AG08395 (cell line): ENCODE measurements around the gene ZSCAN21.
A peak's percentile ranks its signal among the peaks of the same experiment; 100 is the strongest.

Experiments used
- DNase-seq: peaks from one replicate; pipeline ENCODE4 v3.0.0; 2012; ENCODE audit warnings: mixed read lengths, low spot score

Gene ZSCAN21

DNA sequence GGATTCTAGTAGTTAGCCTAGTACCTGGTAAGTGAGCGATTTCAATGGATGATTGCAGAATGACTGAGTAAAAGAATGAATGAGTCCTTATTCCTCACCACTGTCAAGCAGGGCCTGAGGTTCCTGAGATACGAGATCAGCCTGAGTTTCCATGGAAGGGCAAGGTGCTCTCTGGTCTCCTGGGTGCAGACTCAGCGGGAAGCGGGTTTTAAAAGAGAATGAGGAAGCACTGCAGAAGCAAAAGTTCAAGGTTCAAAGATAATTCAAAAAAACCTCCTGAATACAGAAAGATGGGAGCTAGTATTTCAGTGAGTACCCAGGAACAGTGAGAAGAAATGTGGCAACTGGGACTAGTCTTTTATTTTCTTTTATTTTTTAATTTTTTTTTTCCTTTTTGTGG lies 27.6 kb downstream of the ZSCAN21 start:
- DNase-seq, result no peak

DNA sequence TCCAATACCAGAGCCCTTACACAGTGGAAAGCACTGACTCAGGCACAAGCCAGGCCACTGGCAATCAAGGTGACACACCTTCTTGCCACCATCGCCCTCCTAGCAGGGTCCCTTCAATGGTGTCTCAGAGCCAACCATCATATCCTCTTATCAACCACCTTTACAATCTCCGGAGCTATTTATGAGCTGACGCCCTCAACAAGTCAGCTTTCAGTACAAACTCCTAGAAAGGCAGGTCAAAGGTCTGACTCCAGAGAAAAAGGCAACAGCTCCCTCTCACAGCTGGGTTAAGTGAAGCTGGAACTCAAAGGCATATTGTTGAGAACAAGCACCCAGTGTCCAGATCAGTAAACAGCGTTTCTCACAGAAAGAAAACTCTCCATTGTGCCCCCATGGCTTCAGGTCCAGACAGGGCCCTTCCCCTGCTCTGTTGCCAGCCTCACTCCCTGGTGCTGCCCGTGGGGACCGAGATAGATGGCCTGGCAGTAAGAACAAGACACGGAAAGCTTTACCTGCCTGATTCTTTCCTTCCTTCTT lies 29.5 kb downstream of the ZSCAN21 start:
- no peak for DNase-seq

DNA sequence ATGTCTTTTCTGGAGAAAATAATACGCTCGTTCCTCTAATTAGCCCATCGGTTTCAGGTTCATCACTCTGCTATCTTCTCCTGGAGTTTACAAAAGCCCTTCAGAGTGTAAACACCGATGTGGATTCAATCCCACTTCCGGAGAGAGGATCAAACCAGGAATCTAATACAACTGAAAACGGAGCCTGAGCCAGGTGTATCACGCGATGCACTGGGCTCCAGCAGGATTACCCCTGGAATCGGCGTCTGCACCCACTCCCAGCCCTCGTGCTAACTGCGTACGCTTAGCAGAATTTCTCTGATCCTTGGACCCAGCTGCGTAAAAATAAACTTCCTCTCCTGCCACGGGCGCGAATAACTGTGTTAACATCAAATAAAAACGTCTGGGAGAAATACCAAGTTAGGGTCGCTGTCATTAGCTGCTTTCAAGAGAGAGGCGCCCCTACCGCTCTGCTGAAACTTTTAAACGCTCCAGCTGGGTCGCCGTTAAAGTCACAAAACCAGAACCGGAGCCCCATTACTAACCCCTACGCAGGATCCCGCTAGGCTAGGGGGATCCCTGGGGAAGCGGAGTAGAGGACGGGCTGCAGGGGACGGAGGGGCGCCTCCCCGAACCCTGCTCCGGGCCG lies 31.4 kb downstream of the ZSCAN21 start:
- no peak for DNase-seq

DNA sequence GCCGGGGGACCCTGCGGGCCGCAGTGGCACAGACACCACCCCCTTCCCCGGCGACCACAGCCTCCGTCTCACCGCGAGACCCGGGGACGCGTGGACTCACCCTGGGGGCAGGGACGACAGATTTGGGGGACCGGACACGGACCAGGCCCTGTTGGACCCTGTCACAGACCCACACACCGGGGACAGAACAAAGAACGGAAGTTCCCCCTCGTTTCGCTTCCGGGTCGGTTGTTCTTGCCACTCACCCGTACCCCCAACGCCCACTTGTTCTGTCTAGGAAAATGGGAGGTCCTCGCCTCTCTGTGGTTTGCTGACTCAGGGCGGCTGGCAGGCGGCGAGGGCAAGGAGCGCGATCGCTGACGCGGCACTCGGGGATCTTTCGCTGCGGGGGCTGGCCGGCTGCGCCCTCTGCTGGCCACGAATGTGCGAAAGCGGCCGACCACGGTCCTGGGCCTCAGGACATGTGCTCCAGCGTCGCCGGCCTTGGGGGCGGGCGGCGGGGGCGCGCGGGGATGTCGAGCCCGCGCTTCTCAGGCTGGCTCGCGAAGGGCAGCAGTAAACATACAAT lies 32.0 kb downstream of the ZSCAN21 start, which contains the start of gene ZNF3:
Gene ZNF3, minus strand, starts transcription at position 189 of the 568 bp plus-strand sequence. CDS start 4,366 bp downstream, outside the sequence.
- peak; percentile 97 for DNase-seq

DNA sequence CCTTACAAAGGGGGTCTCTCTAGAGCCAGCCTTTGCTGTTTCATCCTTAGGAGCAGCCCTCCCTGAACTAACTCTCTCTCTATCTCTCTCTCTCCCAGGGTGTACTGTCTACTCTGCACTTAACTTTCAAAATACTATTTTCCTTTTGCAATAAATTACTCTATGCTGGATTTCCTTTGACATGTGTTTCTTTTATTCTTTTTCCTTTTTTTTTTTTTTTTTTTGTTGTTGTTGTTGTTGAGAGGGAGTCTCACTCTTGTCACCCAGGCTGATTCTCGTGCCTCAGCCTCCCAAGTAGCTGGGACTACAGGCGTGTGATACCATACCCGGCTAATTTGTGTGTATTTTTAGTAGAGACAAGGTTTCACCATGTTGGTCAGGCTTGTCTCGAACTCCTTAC lies 33.4 kb downstream of the ZSCAN21 start:
- no peak for DNase-seq

DNA sequence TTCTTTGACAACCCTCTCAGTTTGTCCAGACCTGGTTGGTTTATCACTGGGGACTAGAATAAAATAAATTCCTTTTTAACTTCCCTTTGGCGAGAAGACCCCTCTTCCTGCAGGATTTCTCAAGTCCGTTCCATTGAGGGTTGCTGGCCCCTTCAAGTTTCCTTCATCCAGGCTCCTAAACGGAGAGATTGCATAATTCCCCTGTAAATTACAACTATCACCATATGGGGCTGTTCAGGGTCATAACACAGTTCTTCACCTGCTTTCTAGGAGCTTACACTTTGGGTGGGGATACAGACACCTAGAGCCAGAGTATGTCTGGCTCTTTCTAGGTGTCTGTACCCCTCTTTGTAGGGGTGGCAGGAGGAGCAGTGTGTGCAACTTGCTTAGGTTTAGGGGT lies 35.9 kb downstream of the ZSCAN21 start:
- DNase-seq, result no peak

DNA sequence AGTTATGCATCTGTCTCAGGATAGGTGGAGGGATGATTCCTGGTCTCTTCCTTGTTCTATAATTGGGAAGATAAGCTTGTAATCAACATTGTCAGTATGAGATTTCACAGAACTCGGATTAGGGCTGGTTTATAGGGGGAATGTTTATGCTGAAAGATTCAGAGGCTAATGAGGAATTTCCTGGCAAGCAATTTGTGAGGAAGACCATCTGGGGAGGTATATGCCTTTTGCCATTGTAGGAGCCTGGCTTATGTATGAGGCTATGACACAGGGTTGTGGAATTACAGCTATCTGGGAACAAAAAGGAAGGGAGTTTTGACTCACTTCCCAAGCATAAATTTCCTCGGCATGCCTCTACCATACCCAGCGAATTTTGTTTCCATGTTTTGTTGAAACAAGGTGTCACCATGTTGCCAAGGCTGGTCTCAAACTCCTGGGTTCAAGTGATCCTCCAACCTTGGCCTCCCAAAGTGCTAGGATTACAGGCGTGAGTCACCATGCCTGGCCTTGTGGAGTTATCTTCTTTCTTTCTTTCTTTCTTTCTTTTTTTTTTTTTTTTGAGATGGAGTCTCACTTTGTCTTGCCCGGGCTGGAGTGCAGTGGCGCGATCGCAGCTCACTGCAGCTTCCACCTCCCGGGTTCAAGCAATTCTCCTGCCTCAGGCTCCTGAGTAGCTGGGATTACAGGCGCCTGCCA lies 37.6 kb downstream of the ZSCAN21 start:
- DNase-seq, result peak; percentile 88

DNA sequence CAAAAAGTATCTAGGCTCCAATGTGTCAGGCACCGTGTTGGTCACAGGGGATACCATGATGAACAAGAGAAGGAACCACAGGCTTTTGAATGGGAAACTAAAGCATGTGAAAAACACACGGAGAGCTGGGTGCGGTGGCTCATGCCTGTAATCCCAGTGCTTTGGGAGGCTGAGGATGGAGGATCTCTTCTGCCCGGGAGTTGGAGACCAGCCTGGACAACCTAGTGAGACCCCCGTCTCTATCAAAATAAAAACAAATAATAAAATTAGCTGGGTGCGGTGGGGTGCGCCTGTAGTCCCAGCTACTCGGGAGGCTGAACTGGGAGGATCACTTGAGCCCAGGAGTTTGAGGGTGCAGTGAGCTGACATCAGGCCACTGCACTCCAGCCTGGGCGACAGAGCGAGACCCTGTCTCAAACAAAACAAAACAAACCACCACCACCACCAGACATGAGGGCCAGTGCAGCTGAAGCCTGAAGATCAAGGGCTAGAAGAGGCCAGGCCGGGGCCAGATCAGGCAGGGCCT lies 38.6 kb downstream of the ZSCAN21 start:
- no peak for DNase-seq

DNA sequence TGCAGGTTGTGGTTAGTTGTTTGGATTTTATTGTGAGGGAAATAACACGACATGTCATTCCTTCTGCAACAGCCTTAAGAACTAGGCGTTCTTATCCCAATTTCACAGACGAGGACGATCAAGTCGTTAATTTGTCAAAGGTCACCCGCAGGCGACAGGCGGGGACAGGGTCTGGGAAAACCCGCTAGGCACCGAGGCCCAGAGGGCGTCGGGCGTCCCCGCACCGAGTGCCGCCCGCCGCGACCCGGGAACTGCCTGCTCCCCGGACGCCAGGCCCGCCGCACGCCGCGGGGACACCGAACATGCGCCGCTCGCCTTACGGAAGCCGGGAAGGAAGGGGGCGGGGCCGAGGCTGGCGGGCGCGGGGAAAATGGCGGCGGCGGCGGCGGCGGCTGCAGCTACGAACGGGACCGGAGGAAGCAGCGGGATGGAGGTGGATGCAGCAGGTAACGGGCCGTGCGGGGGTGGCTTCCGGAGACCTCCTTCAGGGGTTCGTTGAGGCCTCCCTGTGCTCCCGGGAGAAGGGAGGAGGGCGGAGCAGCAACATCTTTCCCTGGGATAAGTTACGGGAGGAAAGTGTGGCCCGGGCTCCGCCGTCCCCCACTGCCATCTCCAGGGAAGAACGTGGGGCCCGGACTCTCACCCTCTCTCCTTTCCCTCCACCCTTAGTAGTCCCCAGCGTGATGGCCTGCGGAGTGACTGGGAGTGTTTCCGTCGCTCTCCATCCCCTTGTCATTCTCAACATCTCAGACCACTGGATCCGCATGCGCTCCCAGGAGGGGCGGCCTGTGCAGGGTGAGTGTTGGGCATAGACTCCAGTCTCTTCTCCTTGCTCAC lies 39.3 kb downstream of the ZSCAN21 start, which contains the start of gene COPS6:
Gene COPS6, plus strand, starts transcription at position 349 of the 837 bp plus-strand sequence. Its CDS starts 22 bp downstream, at position 371.
- peak; percentile 82 for DNase-seq

DNA sequence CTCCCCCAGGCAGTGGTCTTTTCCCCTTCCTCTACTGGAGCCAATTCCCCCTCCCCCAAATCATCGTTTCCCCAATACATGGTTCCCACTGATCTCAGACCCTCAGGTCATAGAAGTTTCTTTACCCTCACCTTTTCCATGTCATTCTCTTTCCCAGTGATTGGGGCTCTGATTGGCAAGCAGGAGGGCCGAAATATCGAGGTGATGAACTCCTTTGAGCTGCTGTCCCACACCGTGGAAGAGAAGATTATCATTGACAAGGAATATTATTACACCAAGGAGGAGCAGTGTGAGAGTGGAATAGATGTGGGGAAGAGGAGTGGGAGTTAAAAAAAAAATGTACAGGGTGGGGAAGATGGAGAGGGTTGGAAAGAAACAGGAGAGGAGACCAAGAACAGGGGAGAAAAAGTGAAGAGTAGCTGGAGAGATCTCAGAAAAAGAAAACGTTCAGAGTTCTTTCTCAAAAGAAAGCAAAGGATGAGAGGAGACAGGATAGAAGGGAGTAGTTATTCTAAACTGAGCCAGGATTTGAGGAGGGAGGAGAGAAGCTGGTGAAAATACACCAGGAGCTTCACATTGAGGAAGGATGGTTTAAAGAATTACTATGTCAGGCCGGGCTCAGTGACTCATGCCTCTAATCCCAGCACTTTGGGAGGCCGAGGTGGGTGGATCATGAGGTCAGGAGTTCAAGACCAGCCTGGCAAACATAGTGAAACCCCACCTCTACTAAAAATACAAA lies 40.1 kb downstream of the ZSCAN21 start:
- DNase-seq, result no peak

DNA sequence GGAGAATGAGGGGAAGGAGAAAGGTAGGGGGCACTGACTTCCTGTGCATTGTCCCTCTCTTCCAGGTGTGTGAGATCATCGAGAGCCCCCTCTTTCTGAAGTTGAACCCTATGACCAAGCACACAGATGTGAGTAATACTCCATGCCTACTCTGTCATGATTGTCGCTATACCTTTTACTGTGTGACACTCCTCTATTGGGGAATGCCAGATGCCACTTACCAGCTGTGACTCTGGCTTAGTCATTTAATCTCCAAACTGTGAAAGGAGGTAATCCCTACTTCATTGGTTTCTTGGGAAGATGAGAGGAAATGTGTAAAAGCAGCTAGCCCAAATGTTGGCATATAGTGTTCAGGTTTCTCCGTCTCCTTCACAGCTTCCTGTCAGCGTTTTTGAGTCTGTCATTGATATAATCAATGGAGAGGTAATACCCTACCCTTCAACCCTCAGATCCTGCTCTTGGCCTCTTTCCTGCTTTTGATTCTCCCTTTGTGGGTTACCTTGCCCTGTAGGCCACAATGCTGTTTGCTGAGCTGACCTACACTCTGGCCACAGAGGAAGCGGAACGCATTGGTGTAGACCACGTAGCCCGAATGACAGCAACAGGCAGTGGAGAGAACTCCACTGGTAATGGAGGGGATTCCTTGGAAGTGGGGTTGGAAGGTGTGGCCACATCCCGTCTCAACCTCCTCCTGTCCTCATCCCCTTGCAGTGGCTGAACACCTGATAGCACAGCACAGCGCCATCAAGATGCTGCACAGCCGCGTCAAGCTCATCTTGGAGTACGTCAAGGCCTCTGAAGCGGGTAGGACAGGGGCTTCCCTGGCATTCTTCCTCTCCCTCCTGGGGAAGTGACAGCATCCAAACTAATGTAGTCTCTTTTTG lies 41.2 kb downstream of the ZSCAN21 start:
- DNase-seq, result no peak

DNA sequence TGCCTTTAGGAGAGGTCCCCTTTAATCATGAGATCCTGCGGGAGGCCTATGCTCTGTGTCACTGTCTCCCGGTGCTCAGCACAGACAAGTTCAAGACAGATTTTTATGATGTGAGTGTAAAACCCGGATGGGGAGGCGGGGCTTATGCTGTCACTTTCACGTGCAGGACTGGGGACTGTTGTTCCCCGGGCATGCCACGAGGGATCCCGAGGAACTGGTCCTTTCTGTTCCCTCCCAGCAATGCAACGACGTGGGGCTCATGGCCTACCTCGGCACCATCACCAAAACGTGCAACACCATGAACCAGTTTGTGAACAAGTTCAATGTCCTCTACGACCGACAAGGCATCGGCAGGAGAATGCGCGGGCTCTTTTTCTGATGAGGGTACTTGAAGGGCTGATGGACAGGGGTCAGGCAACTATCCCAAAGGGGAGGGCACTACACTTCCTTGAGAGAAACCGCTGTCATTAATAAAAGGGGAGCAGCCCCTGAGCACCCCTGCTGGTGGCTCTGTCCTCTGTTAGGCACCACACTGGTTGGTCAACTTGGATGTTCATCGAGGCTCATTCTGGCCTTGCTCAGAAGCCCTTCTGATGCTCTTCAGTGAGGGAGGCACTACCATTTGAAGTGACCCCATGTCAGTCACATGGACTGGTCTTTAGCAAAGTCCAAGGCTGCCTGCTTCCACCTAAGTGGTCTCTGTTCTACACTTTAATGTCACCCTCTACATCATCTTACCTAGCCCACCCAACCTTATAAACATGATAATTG lies 42.0 kb downstream of the ZSCAN21 start:
- DNase-seq, result no peak

DNA sequence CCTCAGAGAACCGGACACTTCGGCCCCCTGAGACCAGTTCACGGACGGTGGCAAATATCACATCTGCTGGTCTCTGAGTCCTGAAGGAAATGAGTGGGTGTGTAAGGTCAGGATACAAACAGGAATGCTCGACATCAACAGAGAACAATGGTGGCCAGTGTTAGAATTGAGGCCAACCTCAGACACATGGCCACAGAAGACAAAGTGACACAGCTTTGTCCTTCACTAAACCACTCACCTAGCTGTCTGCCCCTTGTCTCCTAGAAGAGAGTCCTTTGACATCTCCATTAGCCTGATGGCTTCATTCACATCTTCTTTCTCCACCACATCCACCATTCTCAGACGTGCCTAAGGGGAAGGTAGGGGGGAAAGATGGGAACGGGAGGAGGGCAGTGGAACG lies 43.5 kb downstream of the ZSCAN21 start:
- no peak for DNase-seq

DNA sequence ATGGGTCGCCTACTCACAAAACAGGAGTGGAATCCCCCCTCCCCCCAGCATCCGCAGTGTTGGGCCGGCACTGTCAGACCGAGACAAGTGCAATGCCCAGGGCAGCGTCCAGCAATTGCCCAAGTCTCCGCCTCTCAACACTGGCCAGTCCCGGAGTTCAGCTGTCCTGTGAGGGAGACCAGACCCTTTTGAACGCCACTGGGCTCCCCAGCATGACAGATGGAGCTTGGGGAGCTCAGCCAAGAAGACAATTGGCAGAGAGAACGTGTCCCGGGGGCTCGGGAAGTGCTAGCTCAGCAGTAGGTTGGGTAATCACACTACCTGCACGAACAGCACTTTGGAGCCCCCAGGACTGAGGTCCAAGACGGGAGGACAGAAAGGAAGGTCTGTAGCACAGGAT lies 43.9 kb downstream of the ZSCAN21 start:
- no peak for DNase-seq

DNA sequence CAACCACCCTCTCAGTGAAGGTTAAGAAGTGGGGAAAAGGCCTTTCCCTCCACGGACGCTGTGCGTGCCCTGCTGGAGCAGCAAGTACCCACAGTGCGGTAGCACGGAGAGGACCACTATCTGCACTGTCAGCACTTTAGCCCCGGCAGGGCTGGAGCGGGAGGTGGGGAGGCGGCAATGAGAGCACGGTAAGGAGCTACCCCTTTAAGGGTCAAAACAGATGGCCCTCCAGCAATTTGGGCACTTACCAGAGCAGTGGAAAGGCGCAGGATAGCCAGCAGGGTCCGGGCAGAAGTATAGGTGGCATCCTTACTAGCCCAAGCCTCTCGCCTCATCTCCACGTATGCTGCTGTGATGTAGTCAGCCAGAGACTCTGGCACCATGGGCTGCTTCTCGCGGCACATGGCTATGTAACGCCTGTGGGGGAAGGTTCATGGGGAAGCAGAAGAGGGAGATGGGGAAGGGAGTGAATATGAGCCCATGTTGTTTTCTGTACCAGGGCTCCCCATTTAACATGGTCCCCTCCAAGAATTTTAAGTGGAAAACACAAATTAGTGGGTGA lies 44.4 kb downstream of the ZSCAN21 start:
- no peak for DNase-seq

DNA sequence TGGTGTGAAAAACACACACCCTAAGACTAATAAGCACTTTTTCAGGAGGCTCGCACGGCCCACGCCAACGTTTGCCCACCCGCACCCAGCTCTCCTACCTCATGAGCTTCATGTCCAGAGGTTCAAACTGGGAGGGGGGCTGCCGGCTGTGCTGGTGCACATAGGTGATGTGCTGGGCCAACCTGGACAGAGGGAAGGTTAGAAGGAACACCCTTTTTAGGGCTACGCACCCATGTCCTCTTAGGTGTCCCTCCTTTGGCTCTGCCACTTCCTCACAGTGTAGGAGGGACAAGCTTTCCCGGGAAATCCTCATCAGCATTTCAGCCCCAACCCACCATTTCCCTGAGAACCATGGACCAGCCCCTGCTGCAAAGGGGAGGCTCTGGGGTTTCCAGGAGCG lies 45.7 kb downstream of the ZSCAN21 start:
- DNase-seq, result no peak

DNA sequence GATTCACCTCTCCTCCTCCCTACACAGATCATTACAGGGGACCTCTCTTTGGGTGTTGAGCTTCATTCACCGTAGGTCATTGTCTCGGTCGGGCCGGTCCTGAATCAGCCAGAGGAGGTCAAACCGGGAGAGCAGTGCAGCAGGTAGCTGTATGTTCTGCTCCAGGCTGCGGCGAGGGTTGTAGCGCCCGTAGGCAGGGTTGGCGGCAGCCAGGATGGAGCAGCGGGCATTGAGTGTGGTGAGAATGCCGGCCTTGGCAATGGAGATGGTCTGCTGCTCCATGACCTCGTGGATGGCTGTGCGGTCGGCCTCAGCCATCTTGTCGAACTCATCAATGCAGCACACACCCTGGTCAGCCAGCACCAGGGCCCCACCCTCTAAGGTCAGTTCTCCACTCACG lies 46.1 kb downstream of the ZSCAN21 start:
- no peak for DNase-seq

DNA sequence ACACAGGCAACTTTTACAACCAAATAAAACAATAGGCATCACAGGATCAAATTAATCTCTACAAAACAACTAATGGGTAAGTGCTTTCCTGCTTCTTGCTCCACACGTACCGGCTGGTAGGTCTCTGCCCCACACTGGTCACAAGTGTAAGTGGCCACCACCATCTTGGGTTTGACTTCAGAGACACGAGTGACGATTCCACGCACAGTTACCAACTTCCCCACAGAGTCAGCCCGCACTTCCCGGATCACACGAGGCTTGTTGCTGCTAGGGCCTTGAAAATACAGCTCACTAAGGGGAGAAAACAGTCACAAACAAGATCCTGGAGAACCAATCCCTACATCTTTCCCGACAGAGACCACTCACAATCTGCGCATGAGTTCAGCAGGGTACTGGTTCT lies 49.3 kb downstream of the ZSCAN21 start:
- DNase-seq, result no peak

DNA sequence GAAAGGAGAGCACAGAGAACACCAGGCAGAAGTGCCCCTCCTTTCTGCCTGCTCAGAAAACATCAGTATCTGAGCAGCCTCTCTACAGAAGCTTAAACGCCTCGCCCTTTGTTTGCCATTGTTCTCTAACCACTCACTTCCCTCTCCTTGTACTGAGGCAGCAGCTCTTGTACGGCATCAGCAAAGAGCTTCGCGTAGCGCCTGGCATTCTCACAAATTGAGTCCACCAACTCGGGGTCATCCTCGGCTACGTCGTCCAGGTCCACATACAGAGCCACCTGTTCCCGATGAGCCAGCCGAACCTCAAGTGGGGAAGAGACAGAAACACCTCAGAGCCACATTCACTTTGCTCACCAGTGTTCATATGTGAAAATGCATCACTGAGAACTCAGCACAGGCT lies 49.9 kb downstream of the ZSCAN21 start:
- DNase-seq, result no peak
